SK-N-SH treated with all-trans-retinoic acid at 6 μM for 48 hours (cell line): ENCODE data around the gene MCHR1.
"Not testable (repeated sequence)": the region's sequence is repeated elsewhere in the genome, so short reads cannot be mapped to it uniquely, and the experiment has no call there.

Experiments used
- ARNTL ChIP-seq: fragments of 450-650 bp; formaldehyde crosslinking; IDR thresholded peaks from 2 replicates; pipeline ENCODE4 v1.5.0; 2020; ENCODE audit warnings: low read depth, mild to moderate bottlenecking, moderate library complexity, borderline replicate concordance
- BACH2 ChIP-seq: fragments of 250-450 bp; sonication (Bioruptor Pico); IDR thresholded peaks from 2 replicates; pipeline ENCODE4 v1.9.0; 2021; ENCODE audit warnings: mild to moderate bottlenecking, borderline replicate concordance
- ISL1 ChIP-seq: fragments of 250-450 bp; sonication (Bioruptor Pico); IDR thresholded peaks from 2 replicates; pipeline ENCODE4 v2.1.2; 2022; ENCODE audit warnings: mild to moderate bottlenecking, moderate library complexity
- PPARA ChIP-seq: fragments of 250-450 bp; sonication (Bioruptor Pico); IDR thresholded peaks from 2 replicates; pipeline ENCODE4 v1.5.0; 2020; ENCODE audit warnings: mild to moderate bottlenecking, borderline replicate concordance
- TCF4 ChIP-seq: fragments of 250-450 bp; sonication (Bioruptor Pico); IDR thresholded peaks from 2 replicates; pipeline ENCODE4 v1.8.0; 2021; ENCODE audit warnings: mild to moderate bottlenecking, moderate library complexity, borderline replicate concordance
- TOX ChIP-seq: fragments of 250-450 bp; sonication (Bioruptor Pico); IDR thresholded peaks from 2 replicates; pipeline ENCODE4 v1.8.0; 2021; ENCODE audit warnings: mild to moderate bottlenecking, moderate library complexity, borderline replicate concordance
- ZFP30 ChIP-seq: fragments of 450-650 bp; formaldehyde crosslinking; IDR thresholded peaks from 2 replicates; pipeline ENCODE4 v1.5.0; 2022; ENCODE audit warnings: mild to moderate bottlenecking, moderate library complexity
- ZNF565 ChIP-seq: fragments of 450-650 bp; formaldehyde crosslinking; conservative IDR thresholded peaks from 2 replicates; pipeline ENCODE4 v1.5.0; 2020; ENCODE audit warnings: low read depth, mild to moderate bottlenecking, moderate library complexity
- TF ChIP-seq, protein P1 (sequence below): fragments of 250-450 bp; sonication (Bioruptor Pico); IDR thresholded peaks from 2 replicates; pipeline ENCODE4 v1.8.0; 2020; ENCODE audit warnings: mild to moderate bottlenecking, moderate library complexity, borderline replicate concordance
- TF ChIP-seq, protein P2 (sequence below): fragments of 250-450 bp; sonication (Bioruptor Pico); IDR thresholded peaks from 2 replicates; pipeline ENCODE4 v1.5.0; 2020; ENCODE audit warnings: mild to moderate bottlenecking, moderate library complexity
- TF ChIP-seq, protein P3 (sequence below): fragments of 250-450 bp; sonication (Bioruptor Pico); IDR thresholded peaks from 2 replicates; pipeline ENCODE4 v1.5.1; 2021; ENCODE audit warnings: mild to moderate bottlenecking, moderate library complexity
- TF ChIP-seq, protein P4 (sequence below): fragments of 250-450 bp; sonication (Bioruptor Pico); IDR thresholded peaks from 2 replicates; pipeline ENCODE4 v1.8.0; 2021; ENCODE audit warnings: low read depth, mild to moderate bottlenecking, moderate library complexity, borderline replicate concordance

DNA sequence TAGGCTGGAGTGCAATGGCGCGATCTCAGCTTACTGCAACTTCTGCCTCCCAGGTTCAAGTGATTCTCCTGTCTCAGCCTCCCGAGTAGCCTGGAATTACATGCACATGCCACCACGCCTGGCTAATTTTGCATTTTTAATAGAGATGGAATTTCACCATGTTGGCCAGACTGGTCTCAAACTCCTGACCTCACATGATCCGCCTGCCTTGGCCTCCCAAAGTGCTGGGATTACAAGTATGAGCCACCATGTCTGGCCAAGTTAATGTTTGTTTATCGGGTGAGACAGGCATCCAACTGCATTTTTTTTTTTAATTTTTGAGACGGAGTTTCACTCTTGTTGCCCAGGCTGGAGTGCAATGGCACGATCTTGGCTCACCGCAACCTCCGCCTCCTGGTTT lies 22.6 kb upstream of the MCHR1 start:
- not testable (repeated sequence) for TF ChIP-seq ISL1 (CRISPR knock-in tag); ZNF565 (CRISPR knock-in tag); BACH2 (CRISPR knock-in tag); ARNTL (CRISPR knock-in tag); TCF4 (CRISPR knock-in tag); ZFP30; TOX (CRISPR knock-in tag); PPARA (CRISPR knock-in tag)
- TF ChIP-seq, protein P1, sequence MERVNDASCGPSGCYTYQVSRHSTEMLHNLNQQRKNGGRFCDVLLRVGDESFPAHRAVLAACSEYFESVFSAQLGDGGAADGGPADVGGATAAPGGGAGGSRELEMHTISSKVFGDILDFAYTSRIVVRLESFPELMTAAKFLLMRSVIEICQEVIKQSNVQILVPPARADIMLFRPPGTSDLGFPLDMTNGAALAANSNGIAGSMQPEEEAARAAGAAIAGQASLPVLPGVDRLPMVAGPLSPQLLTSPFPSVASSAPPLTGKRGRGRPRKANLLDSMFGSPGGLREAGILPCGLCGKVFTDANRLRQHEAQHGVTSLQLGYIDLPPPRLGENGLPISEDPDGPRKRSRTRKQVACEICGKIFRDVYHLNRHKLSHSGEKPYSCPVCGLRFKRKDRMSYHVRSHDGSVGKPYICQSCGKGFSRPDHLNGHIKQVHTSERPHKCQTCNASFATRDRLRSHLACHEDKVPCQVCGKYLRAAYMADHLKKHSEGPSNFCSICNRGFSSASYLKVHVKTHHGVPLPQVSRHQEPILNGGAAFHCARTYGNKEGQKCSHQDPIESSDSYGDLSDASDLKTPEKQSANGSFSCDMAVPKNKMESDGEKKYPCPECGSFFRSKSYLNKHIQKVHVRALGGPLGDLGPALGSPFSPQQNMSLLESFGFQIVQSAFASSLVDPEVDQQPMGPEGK (CRISPR knock-in tag), result not testable (repeated sequence)
- TF ChIP-seq, protein P2, sequence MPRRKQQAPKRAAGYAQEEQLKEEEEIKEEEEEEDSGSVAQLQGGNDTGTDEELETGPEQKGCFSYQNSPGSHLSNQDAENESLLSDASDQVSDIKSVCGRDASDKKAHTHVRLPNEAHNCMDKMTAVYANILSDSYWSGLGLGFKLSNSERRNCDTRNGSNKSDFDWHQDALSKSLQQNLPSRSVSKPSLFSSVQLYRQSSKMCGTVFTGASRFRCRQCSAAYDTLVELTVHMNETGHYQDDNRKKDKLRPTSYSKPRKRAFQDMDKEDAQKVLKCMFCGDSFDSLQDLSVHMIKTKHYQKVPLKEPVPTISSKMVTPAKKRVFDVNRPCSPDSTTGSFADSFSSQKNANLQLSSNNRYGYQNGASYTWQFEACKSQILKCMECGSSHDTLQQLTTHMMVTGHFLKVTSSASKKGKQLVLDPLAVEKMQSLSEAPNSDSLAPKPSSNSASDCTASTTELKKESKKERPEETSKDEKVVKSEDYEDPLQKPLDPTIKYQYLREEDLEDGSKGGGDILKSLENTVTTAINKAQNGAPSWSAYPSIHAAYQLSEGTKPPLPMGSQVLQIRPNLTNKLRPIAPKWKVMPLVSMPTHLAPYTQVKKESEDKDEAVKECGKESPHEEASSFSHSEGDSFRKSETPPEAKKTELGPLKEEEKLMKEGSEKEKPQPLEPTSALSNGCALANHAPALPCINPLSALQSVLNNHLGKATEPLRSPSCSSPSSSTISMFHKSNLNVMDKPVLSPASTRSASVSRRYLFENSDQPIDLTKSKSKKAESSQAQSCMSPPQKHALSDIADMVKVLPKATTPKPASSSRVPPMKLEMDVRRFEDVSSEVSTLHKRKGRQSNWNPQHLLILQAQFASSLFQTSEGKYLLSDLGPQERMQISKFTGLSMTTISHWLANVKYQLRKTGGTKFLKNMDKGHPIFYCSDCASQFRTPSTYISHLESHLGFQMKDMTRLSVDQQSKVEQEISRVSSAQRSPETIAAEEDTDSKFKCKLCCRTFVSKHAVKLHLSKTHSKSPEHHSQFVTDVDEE (CRISPR knock-in tag), result not testable (repeated sequence)
- TF ChIP-seq, protein P3, sequence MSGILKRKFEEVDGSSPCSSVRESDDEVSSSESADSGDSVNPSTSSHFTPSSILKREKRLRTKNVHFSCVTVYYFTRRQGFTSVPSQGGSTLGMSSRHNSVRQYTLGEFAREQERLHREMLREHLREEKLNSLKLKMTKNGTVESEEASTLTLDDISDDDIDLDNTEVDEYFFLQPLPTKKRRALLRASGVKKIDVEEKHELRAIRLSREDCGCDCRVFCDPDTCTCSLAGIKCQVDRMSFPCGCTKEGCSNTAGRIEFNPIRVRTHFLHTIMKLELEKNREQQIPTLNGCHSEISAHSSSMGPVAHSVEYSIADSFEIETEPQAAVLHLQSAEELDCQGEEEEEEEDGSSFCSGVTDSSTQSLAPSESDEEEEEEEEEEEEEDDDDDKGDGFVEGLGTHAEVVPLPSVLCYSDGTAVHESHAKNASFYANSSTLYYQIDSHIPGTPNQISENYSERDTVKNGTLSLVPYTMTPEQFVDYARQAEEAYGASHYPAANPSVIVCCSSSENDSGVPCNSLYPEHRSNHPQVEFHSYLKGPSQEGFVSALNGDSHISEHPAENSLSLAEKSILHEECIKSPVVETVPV, result not testable (repeated sequence)
- TF ChIP-seq, protein P4, sequence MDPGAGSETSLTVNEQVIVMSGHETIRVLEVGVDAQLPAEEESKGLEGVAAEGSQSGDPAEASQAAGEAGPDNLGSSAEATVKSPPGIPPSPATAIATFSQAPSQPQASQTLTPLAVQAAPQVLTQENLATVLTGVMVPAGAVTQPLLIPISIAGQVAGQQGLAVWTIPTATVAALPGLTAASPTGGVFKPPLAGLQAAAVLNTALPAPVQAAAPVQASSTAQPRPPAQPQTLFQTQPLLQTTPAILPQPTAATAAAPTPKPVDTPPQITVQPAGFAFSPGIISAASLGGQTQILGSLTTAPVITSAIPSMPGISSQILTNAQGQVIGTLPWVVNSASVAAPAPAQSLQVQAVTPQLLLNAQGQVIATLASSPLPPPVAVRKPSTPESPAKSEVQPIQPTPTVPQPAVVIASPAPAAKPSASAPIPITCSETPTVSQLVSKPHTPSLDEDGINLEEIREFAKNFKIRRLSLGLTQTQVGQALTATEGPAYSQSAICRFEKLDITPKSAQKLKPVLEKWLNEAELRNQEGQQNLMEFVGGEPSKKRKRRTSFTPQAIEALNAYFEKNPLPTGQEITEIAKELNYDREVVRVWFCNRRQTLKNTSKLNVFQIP (CRISPR knock-in tag), result not testable (repeated sequence)
